Measurements from ENCODE around the gene TBCB.
"Not testable (repeated sequence)": the region's sequence is repeated elsewhere in the genome, so short reads cannot be mapped to it uniquely, and the experiment has no call there.

TBCB gene

GRCh38 chr19:36103040-36103626, 12.1 kb upstream of the TBCB start:
- DNase-seq: no peak

GRCh38 chr19:36103842-36104552, 11.3 kb upstream of the TBCB start:
- no peak for DNase-seq

GRCh38 chr19:36106441-36106840, 8.8 kb upstream of the TBCB start:
- no peak for DNase-seq

GRCh38 chr19:36106991-36107390, 8.3 kb upstream of the TBCB start:
- DNase-seq: no peak

GRCh38 chr19:36108684-36109083, 6.6 kb upstream of the TBCB start:
- DNase-seq: no peak

GRCh38 chr19:36110487-36111199, 4.6 kb upstream of the TBCB start, which contains the start of gene OVOL3:
TSS of gene OVOL3 (plus strand) at chr19:36111143. CDS start at chr19:36111203, 60 bp downstream.
- DNase-seq: no peak

- no peak for DNase-seq
These were observed 4.1 kb upstream of the TBCB start for GRCh38 chr19:36111200-36111539.

GRCh38 chr19:36112678-36113077, 2.6 kb upstream of the TBCB start:
- DNase-seq: no peak

- DNase-seq: no peak
These were observed 1.8 kb upstream of the TBCB start for GRCh38 chr19:36113425-36113824.

GRCh38 chr19:36113894-36114720, 1.2 kb upstream of the TBCB start:
- DNase-seq: no peak

GRCh38 chr19:36114721-36115452, 381 bp upstream of the TBCB start, which contains the start of gene POLR2I:
TSS of gene POLR2I (minus strand) at chr19:36114875. CDS start at chr19:36114856, 19 bp downstream.
- DNase-seq: peak; percentile 94 to 98 (median 97)

GRCh38 chr19:36116344-36116637, 1.0 kb downstream of the TBCB start:
- DNase-seq: no peak

- DNase-seq: no peak
These were observed 5.1 kb downstream of the TBCB start for GRCh38 chr19:36120092-36120983.

GRCh38 chr19:36120984-36121358, 5.7 kb downstream of the TBCB start:
- no peak for DNase-seq

GRCh38 chr19:36121486-36122124, 6.3 kb downstream of the TBCB start:
- no peak for DNase-seq

- no peak for DNase-seq
These were observed 10.3 kb downstream of the TBCB start for GRCh38 chr19:36125557-36125956.

GRCh38 chr19:36128392-36128736, 13.1 kb downstream of the TBCB start:
- DNase-seq: no peak

- DNase-seq: not testable (repeated sequence)
These were observed 16.0 kb downstream of the TBCB start for GRCh38 chr19:36131221-36131620.

GRCh38 chr19:36134867-36135266, 19.6 kb downstream of the TBCB start:
- DNase-seq: not testable (repeated sequence)

- no peak for DNase-seq
These were observed 21.9 kb downstream of the TBCB start for GRCh38 chr19:36136964-36137686.

GRCh38 chr19:36139120-36139472, 23.8 kb downstream of the TBCB start:
- DNase-seq: no peak
